Keratinocyte (primary cell): Measurements from ENCODE around the gene CHIT1.

Experiments used
- EZH2 ChIP-seq: IDR thresholded peaks from one replicate; pipeline ENCODE4 v1.6.1; 2012; ENCODE audit warnings: inconsistent platforms, mild to moderate bottlenecking, low read length, moderate library complexity
- TF ChIP-seq, protein P1 (sequence below), 3 experiments: IDR thresholded peaks in 1 of 3; conservative IDR thresholded peaks in 1 of 3; optimal IDR thresholded peaks in 1 of 3; 2 replicates in 2 of 3; 3 replicates in 1 of 3; pipeline versions ENCODE3 to v1.5.1; 2011; ENCODE audit warnings: low read length in 3 of 3, mild to moderate bottlenecking in 3 of 3, moderate library complexity in 2 of 3, control low read depth in 1 of 3, inconsistent platforms in 1 of 3; ENCODE audit not compliant: insufficient read depth in 2 of 3; ENCODE audit errors: extremely low read depth in 1 of 3

GRCh38 chr1:203204756-203205155, 24.7 kb downstream of the CHIT1 start:
- no peak for TF ChIP-seq EZH2
- TF ChIP-seq, protein P1, sequence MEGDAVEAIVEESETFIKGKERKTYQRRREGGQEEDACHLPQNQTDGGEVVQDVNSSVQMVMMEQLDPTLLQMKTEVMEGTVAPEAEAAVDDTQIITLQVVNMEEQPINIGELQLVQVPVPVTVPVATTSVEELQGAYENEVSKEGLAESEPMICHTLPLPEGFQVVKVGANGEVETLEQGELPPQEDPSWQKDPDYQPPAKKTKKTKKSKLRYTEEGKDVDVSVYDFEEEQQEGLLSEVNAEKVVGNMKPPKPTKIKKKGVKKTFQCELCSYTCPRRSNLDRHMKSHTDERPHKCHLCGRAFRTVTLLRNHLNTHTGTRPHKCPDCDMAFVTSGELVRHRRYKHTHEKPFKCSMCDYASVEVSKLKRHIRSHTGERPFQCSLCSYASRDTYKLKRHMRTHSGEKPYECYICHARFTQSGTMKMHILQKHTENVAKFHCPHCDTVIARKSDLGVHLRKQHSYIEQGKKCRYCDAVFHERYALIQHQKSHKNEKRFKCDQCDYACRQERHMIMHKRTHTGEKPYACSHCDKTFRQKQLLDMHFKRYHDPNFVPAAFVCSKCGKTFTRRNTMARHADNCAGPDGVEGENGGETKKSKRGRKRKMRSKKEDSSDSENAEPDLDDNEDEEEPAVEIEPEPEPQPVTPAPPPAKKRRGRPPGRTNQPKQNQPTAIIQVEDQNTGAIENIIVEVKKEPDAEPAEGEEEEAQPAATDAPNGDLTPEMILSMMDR (optimal IDR thresholded peaks at IDR 0.05 in 1 of 3, IDR thresholded peaks at IDR 0.05 in 1 of 3, conservative IDR thresholded peaks at IDR 0.05 in 1 of 3; ENCODE audit: extremely low read depth in 1 of 3, insufficient read depth in 2 of 3, low read length in 3 of 3) = no peak
